SKM-1 (cell line): ENCODE data around the gene PRCD.

Source experiments
- DNase-seq: peaks from one replicate; lab custom pipeline; 2025; ENCODE audit not compliant: unreplicated experiment; lab: John Stamatoyannopoulos, UW

PRCD gene, protein sequence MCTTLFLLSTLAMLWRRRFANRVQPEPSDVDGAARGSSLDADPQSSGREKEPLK

DNA sequence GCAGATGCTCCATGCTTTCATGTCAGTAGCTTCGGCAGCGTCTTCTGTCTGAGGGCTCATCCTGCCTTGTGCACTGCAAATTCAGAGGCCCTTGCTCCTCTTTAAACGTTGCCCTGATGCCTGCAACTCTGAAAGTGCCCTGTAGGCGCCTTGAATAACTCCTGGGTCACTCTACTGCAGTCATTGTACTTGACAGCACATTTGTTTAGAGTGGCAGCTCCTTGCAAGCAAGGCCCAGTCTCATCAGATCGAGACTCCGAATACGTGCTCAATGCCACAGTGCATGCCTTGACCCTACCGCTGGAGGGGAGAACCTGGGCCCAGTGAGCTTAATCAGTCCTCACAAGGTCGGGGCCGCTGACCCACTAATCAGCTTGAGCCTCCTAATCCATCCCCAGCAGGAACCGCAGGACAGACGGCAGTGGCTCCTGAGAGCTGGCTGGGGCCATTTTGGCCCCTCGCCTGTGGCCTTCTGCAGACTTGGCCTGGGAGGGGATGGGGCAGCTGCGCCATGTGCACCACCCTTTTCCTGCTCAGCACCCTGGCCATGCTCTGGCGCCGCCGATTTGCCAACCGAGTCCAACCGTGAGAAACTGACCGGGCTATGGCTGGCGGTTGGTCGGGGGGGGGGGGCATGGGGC is at the start of gene PRCD:
PRCD (plus strand) TSS at position 414 of the 641 bp plus-strand sequence; CDS start at position 512, 98 bp downstream.
- no peak for DNase-seq

DNA sequence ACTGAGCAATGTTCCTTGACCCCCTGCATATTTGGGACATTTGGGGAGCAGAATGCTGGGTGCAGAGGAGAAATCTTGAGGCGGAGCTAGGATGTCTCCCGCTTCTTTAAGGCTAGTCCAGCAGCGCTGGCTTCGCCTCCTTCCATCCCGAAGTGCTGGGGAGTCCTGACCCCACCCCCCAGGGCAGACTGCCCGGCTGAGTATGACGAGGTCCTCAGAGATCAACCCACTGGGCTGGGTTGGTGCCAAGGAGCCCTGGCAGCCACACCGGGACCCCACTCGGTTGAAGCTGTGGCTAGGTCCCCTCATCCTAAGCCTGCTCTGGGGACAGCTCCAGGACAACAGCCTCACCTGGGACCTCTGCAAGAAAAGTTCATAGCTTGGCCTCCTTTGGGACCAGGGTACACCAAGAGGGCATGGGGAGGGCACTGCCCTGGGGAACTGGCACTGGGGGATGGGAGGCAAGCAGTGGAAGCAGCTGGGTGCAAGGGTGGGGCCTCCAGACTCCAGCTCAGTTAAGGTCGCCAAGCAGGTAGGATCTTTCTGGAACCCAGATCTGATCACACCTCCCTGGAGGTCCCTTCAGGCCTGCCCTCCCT is 49.6 kb upstream of the PRCD start:
- DNase-seq: no peak

DNA sequence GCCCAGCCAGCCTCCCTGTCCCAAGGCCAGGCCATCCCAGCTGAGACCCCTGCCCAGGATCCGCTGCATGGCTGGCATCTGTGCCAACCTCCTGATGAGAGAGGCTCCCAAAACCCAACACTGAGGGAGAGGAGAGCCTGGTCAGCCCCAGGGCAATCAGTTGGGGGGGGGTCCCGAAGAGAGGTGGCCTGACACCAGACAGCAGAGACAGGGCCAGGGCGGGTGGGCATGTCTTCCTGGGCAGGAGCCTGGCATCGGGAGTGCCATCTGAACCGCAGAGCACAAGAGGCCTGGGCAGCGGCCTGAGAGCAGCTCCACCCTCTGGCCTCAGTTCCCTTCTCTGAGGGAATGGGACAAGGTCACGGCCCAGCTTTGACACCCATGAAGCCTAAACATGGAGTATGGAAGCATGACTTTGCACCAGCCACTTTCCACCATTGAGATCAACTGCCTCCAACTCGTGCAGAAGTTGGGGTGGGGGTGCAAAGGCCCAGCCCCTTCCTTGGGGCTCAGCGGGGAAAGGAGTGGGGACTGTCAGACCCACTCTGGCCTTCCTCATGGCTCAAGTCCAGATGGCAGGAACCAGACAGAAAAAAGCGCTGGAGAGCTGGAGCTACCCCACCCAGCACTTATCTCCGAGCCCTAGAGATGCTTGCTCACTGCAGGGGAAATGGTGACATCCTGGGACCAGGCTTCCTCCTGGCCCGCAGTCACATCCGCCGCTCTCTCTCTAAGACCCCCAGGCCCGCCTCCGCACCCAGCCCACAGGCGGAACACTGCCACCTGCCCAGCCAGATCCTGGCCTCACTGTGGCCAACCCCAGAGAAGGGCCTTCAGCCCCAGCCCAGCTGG is 48.3 kb upstream of the PRCD start:
- DNase-seq: no peak

DNA sequence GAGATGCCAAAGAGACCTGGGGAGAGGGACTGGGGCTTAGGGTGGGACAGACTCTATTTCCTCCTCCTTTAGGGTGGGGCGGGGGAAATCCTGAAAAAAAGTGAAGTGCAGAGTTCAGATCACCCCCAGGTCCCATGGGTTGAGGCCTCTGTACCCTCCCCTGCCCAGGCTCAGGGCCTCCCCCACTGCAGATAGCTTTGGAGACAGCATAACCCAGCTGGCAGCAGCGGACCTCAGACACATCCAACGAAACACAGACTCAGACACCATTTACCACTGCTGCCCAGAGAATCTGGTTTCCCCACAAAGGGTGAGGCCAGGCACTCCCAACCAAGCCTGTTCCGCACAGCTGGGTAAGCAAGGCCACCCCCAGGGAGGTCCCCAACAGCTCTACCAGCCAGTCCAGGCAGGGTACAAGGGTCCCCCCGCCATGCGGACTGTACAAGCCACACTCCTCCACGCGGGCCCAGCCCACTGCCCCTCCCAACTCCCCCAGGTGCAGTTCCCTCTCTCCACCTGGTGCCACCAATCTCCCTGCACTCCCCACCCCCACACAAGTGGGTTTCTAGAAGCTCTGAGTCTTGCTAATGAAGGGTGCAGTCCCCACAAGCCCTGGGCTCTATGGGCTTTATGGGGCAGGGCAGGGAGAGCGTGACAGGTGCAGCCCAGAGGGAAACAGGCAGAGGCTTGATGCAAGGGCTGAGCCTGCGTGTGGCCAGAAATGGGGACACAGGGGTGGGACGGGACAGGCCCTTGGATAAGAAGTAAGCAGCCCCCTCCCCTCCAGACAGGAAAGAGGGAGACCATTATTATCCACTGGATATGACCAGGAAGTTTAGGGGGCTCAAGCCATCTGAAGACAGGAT is 47.5 kb upstream of the PRCD start:
- no peak for DNase-seq

DNA sequence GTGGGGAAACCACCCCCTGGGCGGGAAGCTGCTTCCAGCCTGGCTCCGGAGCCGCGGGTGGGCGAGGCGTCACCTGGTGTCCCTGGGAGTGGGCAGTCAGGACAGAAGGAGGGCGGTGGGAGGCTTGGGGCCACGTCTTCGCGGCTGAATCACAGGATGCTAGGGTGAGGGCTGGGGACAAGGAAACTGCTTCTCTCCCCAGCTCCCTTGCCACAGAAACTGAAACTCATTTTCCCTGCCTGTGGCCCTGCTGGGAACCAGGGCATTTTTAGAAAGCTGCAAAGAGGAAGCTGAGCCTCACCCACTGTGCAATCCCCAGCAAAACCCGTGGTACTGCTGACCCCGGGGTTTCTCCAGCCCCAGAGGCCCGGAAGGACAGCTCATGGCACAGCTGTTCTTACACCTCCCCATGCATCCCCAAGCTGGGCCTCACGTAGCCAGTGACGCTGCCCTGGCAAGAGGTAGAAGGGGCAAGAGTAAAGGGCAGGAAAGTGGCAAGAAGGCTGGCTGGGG is 46.8 kb upstream of the PRCD start:
- DNase-seq: peak; percentile 85

DNA sequence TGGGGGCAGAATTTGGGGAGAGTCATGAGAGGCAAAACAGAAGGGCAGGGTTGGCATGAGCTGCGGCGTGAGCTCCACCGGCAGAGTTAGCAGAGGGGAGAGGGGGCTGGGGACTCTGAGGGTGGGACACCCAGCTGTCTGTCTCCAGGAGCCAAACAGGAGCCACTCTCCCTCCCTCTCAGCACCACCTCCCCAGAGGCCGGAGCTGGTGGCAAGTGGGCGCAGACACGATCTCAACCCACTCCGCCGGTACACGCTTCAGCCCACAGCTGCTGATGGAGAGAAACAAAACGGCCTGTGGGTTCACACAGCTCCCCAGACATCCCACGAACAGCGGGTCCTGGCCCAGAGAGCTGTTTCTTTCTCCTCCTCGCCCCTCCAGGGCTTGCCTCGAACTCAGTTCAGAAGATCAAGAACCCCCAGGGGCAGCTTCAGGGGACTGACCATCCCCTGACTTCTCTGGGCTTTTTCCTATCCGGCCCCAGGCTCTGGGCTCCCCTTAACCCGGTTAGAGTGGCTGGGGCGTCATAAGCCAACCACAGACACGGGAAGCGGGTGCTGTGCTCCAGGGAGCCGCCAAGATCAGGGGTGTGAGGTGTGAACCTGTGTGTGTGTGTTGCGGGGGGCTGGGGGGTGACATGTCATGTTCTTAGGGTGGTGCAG is 46.2 kb upstream of the PRCD start:
- no peak for DNase-seq

DNA sequence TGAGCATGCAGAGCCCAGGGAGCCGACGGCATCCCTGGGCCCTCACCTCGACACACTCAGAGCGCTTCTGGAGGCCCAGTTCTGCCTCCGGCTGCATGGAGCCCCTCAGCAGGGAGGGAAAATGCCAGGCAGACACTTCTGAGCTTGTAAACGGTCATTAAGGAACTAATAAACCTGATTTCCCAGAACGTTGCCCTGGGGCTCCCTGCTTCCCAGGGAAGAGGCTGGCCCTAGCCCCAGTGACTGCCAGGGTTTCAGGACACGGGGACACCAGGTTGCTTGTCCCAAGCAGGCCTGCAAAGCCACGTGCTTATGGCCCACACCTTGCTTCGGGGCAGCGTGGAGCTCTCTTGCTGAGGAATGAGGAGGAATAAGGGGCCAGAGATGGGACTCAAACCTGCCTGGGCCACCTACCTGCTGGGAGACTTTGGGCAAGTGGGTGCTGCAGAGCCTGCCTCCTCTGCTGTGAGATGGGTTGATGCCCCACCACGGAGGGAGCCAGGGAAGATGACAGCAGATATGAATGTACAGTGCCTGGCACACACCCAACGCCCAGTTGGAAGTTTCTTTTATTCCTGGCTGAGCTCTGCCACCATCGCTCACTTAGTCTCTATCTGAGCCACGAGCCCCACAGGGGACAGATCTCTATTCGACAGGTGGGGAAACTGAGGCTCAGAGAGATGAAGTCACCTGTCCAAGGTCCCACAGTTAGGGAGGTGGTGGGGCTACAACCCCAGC is 44.0 kb upstream of the PRCD start:
- DNase-seq: no peak

DNA sequence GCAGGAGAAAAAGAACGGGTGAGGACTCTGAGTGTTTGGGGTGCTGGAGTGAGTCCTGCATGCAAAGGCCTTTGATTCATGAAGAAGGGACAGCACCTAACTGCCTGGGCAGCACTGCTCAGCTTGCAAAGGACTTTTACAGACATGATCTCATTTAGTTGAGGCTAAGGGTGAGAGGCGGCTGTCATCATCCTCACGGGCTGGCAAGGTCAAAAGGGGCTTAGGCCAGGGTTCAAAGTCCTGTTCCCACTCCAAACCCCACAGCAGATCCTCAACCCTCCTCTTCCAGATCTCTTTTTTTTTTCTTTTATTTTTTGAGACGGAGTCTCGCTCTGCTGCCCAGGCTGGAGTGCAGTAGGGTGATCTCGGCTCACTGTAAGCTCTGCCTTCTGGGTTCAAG is 43.4 kb upstream of the PRCD start:
- DNase-seq: no peak

DNA sequence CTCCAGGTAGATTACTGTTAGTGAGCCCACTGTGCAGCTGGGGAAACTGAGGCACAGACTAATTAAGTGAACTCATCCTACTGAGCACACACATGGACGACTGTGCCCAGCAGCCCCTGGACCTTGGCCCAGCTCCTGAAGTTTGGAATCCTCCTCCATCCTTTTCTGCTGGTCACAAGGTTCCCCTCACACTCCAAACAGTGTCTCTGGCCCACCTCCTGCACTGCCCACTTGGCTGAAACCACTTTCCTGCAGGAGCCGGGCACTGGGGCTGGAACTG is 42.2 kb upstream of the PRCD start:
- DNase-seq: no peak

DNA sequence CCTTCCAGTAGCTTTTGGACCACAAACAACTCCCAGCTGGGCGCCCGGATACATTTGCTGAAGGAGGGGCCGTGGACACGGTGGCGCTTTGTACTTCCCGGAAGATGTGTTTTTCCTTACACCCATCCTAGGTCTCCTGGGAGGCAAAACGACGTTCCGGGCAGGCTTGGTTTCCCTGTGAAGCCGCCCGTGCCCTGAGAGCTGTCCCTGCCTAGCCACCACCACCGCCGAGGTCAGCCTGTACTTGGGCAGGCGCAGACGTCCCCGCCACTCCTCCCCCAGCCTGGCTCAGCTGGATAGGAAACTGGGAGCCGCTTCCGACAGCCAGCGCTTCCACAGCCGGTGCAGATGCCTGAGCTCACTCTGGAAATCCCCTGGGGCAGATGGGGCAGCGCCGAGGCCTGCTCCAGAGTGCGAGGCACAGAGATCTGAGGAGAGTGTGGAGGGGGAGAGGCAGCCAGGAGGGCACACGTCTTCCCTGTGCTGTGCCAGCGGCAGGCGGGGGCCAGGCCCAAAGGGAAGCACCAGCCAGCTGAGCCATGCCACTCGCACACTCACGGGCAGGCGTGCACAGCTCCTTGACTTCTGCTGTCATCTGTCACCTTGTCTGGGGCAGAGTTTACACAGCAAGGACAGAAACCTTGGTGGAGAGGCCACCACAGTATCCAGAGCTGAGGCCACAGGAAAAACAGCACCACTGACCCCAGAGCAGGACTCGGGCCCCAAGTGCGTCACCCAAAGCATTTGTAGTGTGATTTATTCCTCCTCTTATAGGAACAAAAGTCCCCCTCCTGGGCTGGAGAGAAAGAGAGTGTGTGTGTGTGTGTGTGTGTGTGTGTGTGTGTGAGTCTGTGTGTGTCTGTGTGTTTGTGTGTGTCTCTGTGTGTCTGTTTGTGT is 41.6 kb upstream of the PRCD start:
- DNase-seq: no peak

DNA sequence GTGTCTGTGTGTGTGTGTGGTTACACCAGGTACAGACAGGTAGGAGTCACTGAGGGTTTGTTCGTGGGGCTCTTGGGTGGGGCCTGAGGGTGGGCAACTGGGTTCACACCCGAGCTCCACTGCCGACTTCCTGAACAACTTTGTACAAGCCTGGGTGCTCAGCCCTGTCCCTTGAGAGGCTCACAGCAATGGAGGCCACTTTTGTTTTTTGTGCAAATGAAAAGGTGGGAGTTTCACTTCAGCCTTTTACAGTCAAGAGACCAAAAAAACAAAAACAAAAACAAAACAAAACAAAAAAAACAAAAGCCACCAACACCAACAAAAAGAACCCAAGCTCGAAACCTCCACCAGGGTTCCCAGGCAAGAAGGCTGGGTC is 41.0 kb upstream of the PRCD start:
- no peak for DNase-seq

DNA sequence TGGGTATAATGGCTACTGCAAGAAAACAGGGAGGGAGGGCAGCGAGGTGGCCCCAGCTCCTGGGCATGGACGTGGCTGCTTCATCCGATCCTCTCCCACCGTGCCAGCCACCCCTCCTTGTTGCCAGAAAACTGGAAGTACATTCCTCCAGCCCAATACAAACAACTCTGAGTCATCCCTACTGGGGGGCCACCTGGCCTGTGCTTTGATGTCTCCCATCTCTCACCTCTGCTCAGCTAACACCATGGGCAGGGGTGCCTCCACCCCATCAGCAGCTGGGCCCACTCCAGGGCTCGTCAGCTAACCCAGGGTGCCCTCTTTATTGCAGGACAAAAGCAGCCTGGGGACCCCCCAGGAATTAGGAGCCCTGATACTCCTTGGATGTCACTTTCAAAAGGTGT is 40.6 kb upstream of the PRCD start:
- DNase-seq: no peak

DNA sequence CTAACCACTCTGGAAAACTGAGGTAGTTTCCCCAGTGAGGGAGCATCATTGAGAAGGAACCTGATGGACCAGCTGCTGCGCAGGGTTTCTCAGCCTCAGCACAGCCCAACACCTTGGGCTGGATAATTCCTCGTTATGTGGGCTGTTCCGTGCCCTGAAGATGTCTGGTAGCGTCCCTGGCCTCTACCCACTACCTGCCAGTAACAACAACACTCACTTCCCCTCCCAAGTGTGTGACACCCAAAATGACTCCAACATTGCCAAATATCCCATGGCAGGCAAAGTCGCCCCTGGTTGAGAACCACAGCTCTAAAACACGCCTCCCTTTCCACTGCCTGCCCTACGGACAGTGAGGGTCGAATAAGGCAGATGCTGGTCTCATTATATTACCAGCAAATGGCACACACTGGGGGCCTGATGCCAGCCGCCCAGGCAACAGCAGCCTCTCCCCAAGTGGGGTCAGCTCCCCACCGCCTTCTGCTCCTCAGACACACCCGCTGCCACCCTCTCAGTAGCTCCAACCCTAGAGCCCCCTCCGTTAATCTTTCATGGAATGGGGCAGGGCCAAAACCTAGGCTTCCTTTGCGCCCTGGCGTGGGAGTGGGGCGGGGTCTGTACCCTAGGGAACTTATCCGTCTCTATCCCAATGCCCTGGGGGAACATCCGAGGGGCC is 39.6 kb upstream of the PRCD start:
- no peak for DNase-seq

DNA sequence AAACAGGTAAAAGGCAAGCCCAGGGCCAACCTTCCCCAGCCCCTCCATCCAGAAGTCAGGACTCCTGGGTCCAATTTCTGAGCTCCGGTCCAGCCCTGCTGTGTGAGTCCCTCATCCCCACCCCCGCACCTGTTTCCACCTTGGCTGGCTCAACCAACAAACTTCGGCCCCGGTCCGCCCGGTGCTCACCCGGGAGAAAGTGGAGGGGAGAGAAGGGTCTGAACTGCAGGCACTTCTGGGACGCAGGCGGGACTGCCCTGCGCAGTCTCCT is 39.2 kb upstream of the PRCD start:
- no peak for DNase-seq

DNA sequence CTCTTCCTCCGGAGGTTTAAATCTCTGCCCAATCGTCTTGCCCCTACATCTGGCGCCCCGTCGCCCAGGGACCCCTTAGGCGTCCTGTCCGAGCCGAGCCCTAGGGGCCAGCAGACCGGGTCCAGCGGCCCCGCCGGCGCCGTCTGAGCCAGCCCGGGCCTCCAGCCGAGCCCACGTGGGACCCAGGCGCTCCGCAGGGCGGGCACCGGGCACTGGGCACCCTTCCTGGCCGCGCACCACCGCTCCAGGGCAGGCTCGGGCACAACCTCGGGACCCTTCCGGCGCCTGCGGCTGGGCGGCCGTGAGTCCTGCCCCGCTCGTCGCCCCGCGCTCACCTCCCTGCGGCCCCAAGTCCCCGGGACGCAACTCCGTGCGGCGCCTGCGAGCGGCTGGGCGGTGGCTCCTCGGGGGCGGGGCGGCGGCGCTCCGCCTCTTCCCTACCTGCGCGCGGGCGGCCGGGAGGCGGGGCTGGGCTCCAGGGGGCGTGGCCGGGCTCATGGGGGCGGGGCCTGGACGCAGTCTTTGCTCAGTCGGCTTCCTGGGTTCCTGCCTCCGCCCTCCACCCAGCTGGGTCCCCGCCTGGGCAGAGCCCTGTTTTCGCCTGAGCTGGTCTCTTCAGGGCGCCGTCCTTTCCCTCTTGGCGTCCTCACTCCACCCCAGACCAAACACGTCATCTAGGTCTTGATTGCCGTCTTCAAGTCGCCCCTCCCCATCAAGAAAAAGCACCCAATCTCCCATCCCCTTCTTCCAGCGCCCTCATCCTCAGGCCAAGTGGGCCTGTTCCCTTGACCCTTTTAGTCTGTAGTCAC is 38.6 kb upstream of the PRCD start, which contains the start of gene RHBDF2:
RHBDF2 (minus strand) TSS at position 406 of the 809 bp plus-strand sequence. CDS start 19,899 bp downstream, outside the sequence.
- DNase-seq: peak; percentile 68

DNA sequence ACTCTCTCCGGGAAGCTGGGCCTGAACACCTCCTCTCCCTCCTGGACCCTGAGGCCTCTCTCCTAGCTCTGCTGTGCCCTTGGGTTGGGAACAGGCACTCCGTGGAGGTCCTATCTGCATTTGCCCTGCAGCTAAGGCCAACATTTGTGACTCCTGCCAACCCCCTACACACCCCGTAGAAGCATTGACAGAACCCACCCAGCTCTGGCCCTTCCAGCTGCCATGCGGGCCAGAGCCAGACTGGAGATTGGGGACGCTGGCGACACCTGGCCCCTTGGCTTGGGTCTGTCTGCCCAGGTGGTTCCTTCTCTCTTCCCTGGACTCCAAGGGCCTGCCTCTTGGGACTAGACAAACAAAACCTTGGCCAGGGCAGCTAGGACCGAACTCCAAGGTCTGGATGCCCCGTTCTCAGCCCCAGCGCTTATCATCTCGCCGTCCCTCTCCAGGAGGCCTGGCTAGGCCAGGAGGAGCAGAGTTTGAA is 38.0 kb upstream of the PRCD start:
- DNase-seq: no peak

DNA sequence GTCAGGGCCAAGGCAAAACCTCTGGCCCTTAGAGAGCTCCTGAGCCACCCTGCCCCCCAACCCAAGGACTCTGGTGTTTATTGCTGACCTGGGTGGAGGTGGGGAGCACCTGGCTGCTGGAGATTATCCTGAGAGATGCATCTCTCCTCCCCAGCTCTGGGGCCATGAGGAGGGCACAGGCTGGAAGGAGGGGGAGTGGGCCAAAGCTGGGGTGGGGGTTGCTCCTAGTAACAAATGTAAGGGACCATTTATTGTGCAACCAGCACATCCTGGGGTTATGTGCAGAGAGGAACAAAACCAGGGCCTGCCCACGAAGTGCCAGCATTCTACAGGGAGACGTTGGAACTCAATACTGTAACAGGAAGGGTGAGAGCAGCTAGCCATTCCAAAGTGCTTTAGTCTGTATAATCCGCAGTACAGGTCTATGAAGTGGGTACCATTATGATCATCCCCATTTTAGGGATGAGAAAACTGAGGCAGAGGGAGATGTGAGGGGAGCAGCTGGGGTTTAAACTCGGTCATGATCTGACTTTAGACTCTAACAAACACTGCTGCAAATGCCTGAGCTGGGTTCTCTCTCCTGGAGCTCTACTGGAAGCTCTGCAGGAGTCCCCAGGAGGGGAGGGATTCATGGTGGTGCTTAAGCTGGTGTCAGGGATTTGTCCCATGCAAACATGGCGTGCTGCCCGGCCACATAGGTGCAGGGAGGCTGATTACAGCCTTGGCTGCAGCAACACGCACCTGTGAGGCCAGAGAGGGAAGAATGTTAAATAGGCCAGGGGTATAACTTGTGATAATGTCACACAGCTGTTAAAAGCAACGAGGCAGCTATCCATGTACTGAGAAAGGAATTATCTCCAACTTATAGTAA is 37.3 kb upstream of the PRCD start:
- DNase-seq: peak; percentile 14
